Activated B cell treated with CpG ODN at 0.5 μM for 24 hours (primary cell): ENCODE data around the gene PELO. TPM values are rescaled to one million over a fixed set of nuclear protein-coding genes. Genes with fewer than 3 reads are reported as not detected.

Experiments
- ATAC-seq: fragments of 200-7000 bp; cut with Tn5 transposase; one replicate; pipeline ENCODE4 v1.10.0; 2021; ENCODE audit warnings: low read depth, mild to moderate bottlenecking, moderate library complexity
- CTCF ChIA-PET: fragments of 350-600 bp; sonication (Branson Sonifier 250); formaldehyde crosslinking; loops from one replicate; lab custom pipeline; 2021; ENCODE audit warnings: antibody characterized with exemption; lab: Charles Lee
- POLR2A ChIA-PET: fragments of 350-600 bp; sonication (Branson Sonifier 250); formaldehyde crosslinking; loops from one replicate; lab custom pipeline; 2021; ENCODE audit warnings: antibody characterized with exemption; lab: Charles Lee
- DNase-seq: peaks from one replicate; pipeline ENCODE4 v3.0.0; 2022
- H3K27ac Mint-ChIP-seq: one replicate; pipeline ENCODE4 v1.8.0; 2020; ENCODE audit warnings: mixed read lengths
- H3K27me3 Mint-ChIP-seq: one replicate; pipeline ENCODE4 v1.8.0; 2021; ENCODE audit warnings: mixed read lengths
- H3K36me3 Mint-ChIP-seq: one replicate; pipeline ENCODE4 v1.8.0; 2021; ENCODE audit warnings: low read depth, mixed read lengths
- H3K4me1 Mint-ChIP-seq: one replicate; pipeline ENCODE4 v1.8.0; 2021; ENCODE audit warnings: mixed read lengths
- H3K4me3 Mint-ChIP-seq: one replicate; pipeline ENCODE4 v1.8.0; 2020; ENCODE audit warnings: mild to moderate bottlenecking, mixed read lengths
- H3K9me3 Mint-ChIP-seq: one replicate; pipeline ENCODE4 v1.8.0; 2020; ENCODE audit warnings: mixed read lengths
- intact Hi-C: fragments of 100-400 bp; cut with micrococcal nuclease; formaldehyde crosslinking; loops from one replicate; pipeline ENCODE4 v1.15.1; 2024
- total RNA-seq: library from RNA; stranded (reverse); gene quantifications from 2 replicates; pipeline ENCODE4 v1.2.3, GENCODE V29; 2022
- TF ChIP-seq, protein P1 (sequence below): fragments of 200-600 bp; IDR thresholded peaks from one replicate; pipeline ENCODE4 v1.8.0; 2022; ENCODE audit warnings: antibody characterized with exemption, mild to moderate bottlenecking

The PELO gene
- total RNA-seq, 1 donor from 2014 or later = 23.0 TPM

GRCh38 chr5:52802272-52802973, 14.7 kb downstream of the PELO start:
- intact Hi-C loops = loop anchor here (10.0 kb wide), 1 partner anchor 1512 kb away; the partner anchor contains the start of gene ARL15
- Mint-ChIP-seq H3K4me3 (no peak overlapping the region), H3K9me3 (no peaks in the 10 kb centered on the region), H3K4me1 (peaks cover 57% of the 10 kb centered on the region), H3K36me3 (peaks cover 32% of the 10 kb centered on the region), H3K27ac (no peak overlapping the region), H3K27me3 (no peaks in the 10 kb centered on the region)
- ChIA-PET CTCF (no interaction called here), POLR2A (interaction anchor here (1.5 to 4.1 kb wide), 2 partner anchors 14 to 34 kb away, joined by 4 to 51 read pairs; partner anchors contain the start of genes ITGA1 and PELO)
- no peak for DNase-seq
- TF ChIP-seq, protein P1, sequence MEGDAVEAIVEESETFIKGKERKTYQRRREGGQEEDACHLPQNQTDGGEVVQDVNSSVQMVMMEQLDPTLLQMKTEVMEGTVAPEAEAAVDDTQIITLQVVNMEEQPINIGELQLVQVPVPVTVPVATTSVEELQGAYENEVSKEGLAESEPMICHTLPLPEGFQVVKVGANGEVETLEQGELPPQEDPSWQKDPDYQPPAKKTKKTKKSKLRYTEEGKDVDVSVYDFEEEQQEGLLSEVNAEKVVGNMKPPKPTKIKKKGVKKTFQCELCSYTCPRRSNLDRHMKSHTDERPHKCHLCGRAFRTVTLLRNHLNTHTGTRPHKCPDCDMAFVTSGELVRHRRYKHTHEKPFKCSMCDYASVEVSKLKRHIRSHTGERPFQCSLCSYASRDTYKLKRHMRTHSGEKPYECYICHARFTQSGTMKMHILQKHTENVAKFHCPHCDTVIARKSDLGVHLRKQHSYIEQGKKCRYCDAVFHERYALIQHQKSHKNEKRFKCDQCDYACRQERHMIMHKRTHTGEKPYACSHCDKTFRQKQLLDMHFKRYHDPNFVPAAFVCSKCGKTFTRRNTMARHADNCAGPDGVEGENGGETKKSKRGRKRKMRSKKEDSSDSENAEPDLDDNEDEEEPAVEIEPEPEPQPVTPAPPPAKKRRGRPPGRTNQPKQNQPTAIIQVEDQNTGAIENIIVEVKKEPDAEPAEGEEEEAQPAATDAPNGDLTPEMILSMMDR = no peak
- ATAC-seq = no peak

DNA sequence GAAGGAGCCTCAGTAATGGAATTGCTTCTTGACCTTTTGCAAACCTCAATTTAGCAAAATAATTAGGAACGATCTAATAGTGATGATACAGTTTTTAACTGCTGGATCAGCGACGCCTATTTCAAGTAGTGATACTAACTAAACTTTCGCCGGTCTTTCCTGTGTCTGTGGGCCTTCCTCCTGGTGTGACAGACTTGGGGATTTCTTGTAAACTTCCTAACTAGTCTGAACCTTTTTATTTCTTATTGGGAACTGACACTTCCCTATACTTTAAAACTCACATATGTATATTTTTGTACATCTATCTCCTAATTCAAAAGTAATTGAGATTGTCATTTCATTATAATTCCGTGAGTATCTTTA, 15.2 kb downstream of the PELO start:
- Mint-ChIP-seq H3K27me3 (no peaks in the 10 kb centered on the region), H3K27ac (no peak overlapping the region), H3K4me3 (no peak overlapping the region), H3K4me1 (peaks cover 57% of the 10 kb centered on the region), H3K9me3 (no peaks in the 10 kb centered on the region), H3K36me3 (peaks cover 32% of the 10 kb centered on the region)
- ChIA-PET CTCF (interaction anchor here (0.8 kb wide), 1 partner anchor 16 kb away, joined by 3 read pairs; the partner anchor contains the start of genes ITGA1 and PELO), POLR2A (no interaction called here)
- DNase-seq (no peak), ATAC-seq (no peak)
- intact Hi-C loops = loop anchor here (10.0 kb wide), 1 partner anchor 1512 kb away; the partner anchor contains the start of gene ARL15
- TF ChIP-seq, protein P1 = no peak

GRCh38 chr5:52804387-52804791, 16.7 kb downstream of the PELO start:
- Mint-ChIP-seq H3K36me3 (peaks cover 32% of the 10 kb centered on the region), H3K4me1 (peaks cover 43% of the 10 kb centered on the region), H3K4me3 (no peak overlapping the region), H3K27ac (peak overlapping the region; percentile 30), H3K9me3 (no peaks in the 10 kb centered on the region), H3K27me3 (no peaks in the 10 kb centered on the region)
- intact Hi-C loops = loop anchor here (10.0 kb wide), 1 partner anchor 1510 kb away; the partner anchor contains the start of gene ARL15
- TF ChIP-seq, protein P1 = no peak
- ATAC-seq (no peak), DNase-seq (no peak)
- ChIA-PET CTCF (no interaction called here), POLR2A (no interaction called here)

DNA sequence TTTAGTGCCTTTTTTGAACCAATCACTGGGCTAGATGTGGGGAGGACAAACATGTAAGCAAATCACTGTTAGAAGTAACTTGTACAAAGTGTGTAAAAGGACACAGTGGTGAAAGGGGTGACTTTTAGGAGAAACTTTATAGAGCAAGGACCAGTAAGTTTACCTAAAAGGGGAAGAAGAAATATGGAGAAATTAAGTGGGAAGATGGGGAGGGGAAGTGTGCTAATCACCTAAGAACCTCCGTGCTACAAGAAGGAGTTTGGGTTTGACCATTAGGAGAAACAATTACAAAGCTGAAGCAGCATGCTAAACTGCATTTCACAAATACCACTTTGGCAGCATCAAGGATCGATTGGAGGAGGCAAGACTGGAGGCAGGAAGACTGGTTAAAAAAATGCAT, 17.3 kb downstream of the PELO start:
- H3K9me3 Mint-ChIP-seq = no peaks in the 10 kb centered on the region
- ChIA-PET CTCF (no interaction called here), POLR2A (no interaction called here)
- no peak overlapping the region for H3K4me3 Mint-ChIP-seq
- no peak for DNase-seq
- peaks cover 26% of the 10 kb centered on the region for H3K36me3 Mint-ChIP-seq
- no peak for ATAC-seq
- peaks cover 38% of the 10 kb centered on the region for H3K4me1 Mint-ChIP-seq
- intact Hi-C loops = loop anchor here (10.0 kb wide), 1 partner anchor 1510 kb away; the partner anchor contains the start of gene ARL15
- H3K27me3 Mint-ChIP-seq = no peaks in the 10 kb centered on the region
- H3K27ac Mint-ChIP-seq = no peak overlapping the region
- TF ChIP-seq, protein P1 = no peak

- peaks cover 23% of the 10 kb centered on the region for H3K36me3 Mint-ChIP-seq
- no peak for DNase-seq
- H3K4me3 Mint-ChIP-seq = no peak overlapping the region
- H3K27me3 Mint-ChIP-seq = no peaks in the 10 kb centered on the region
- TF ChIP-seq, protein P1 = no peak
- peaks cover 32% of the 10 kb centered on the region for H3K4me1 Mint-ChIP-seq
- CTCF ChIA-PET = no interaction called here
- POLR2A ChIA-PET = no interaction called here
- no peak for ATAC-seq
- intact Hi-C loops = loop anchor here (10.0 kb wide), 1 partner anchor 1509 kb away; the partner anchor contains the start of gene ARL15
- H3K27ac Mint-ChIP-seq = no peak overlapping the region
- no peaks in the 10 kb centered on the region for H3K9me3 Mint-ChIP-seq
These were observed 17.9 kb downstream of the PELO start for GRCh38 chr5:52805615-52806014.
